GM19351 (cell line): Measurements from ENCODE around the gene PHACTR1.

Experiments
- ATAC-seq: cut with Tn5 transposase; IDR thresholded peaks from one replicate; pipeline ENCODE4 v1.9.1; 2021; ENCODE audit warnings: mild to moderate bottlenecking, moderate library complexity; ENCODE audit not compliant: unreplicated experiment

Gene PHACTR1

DNA sequence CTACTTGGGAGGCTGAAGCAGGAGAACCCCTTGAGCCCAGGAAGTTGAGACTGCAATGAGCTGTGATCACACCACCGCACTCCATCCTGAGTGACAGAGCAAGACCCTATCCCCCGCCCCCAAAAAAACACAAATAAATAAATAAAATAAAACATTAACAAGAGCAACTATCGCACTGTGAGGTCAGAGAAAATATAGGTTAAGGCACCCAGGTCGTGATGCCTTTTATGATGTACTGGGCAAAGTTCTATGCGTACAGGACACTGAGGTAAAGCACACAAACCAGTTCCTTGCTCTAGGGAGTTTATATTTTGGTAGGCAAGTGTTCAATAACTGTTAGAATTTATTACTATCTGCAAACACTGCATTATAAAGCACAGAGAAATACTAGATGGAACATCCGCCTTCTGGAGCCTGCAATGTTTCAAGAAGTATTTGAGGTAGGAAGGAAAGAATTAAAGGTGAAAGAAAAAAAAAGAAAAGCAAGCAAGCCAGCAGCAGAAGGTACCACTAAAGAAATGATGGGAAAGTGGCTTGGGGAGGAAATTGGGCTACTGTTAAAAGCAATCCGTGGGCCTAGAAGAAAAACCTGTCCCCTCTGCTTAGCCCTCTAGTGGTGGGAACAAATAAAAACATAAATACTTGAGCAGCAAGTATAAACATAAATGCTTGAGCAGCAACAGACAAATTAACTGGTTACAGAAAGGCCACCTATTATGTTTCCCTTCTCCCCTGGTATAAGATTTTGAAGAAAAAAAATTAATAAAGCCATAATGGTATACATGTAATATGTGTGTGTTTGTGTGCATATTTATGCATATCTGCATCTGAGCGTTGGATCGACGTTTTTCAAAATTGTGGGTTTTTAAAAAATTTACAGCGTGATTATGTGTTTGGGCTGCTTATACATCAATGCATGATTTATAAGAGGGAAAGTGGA is 128.0 kb downstream of the PHACTR1 start:
- no peak for ATAC-seq

DNA sequence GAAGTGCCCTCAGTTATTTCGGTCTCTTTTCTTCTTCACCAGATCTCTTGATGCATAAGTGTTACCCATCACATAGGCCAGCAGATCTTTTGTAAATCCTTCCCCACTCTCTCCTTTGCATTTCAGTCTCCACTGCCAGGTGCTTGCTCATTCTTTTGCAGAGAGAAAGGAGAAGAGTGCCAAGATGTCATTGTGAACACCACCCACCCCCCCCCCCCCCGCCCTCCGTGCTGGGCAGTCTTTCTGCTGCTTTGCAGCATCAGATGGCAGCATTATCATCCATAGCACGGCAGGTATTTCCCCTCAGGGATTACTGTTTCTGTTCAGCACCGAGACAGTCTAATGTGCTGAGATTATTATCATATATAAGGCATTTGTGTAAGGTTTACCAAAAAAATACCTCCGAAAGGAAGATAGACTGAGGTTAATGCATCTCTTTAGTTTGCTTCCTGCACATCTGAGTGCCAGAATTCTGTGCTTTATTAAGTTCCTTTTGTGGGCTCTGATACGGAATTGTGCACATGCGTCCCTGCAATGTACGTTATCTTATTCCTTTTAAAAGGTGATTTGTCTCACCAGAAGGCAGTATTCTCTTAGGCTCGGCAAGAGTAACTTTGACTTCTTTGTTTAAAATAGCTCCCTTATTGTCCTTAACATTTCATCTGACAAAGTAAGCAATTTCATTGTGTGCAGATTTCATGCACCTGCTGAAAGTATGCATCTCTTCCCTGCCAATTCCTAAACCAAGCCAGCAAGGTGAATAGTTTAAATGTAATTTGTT is 128.8 kb downstream of the PHACTR1 start:
- ATAC-seq = no peak

DNA sequence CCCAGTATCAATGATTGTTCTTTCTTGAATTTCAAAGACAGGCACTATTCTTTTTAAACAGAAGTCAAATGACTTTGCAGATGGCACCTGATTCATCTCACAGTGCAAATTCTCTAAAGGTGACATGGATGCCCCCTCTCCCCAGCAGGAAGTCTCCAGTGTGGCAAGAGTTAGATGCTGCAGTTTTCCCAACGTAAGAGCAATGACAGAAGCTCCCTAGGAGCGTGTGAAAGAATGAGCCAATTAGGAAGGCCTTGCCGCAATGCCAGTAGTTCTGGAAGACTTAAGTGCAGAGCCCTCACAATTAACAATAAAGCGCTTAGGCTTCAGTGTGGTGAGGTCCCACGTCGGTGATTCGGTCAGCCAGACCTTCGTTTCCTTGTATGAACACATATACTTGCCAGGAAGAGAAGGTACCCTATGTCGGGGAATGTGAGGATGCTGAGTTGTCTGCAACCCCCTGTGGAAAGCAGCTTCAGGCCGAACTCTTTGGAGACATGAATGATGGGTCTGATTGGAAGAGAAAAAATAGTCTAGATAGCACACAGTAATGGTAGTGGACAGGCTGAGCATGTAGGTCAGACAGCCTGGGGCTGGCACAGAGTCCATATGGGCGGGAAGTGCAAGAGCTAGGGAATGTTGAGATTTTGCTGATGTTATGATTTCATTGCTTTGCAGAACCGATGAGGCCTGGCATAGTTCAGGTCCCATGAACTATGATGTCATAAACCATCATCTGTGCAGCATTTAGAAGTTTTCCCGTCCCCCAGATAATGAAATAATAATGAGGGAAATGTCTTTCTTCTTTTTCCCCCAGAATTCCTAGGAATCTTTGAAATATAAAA is 132.6 kb downstream of the PHACTR1 start:
- no peak for ATAC-seq

DNA sequence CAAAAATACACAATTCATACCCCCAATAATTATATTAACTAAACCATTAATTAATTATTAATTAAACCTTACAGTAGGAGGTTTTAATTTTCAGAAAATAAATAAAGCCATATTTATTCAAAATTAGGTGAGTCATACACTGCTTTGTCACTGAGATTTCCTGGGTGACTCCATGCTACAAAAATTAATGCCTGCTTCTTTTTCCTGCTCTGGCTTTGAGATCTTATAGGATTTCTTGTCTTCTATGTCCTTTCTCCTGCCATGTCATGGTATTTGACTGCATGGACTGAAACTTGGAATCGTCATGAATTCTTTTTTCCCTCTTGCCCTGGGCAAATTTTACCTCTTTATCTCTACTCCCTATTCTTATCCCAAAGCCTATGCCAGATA is 133.2 kb downstream of the PHACTR1 start:
- ATAC-seq = no peak

DNA sequence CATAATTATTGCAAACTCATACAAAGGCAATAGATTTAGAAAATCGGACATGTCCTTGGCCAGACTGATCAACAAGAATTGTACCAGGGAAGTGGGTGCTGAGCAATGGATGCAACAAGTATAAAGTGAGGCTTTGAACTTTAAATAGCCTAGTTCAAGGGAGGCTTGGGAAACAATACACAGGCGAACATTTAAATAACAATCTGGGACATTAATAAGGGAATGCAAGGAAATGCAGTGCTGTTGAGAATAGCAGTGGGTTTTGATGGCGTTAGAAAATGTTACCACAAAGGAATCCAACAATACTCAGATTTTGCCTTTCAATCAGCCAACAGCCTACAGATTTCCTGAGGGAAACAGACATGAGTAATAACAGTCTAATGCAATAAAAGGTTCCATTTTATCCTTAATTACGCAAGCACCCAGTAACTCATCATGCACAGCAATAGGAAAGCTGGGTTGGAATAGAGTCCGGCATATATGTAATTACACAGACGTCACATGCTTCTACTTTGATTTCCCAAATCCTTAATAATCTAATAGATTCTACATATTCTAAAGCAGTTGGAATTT is 134.6 kb downstream of the PHACTR1 start:
- no peak for ATAC-seq

DNA sequence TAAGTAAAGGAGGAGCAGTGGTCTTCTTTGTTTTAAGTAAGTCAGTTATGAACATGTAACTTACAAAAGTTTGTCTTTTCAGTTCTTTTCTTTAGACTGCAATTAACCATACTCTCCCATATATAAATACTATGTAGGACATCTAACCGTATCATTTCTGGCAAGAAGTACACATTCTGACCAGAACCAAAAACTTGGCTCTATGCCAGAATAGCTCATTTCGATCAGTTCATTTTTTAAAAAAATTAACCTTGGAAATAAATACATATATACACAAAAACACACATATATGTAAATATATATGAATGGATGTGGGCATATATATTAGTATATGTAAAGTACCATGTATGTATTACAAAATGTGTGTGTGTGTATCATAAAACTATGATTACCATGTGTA is 145.0 kb downstream of the PHACTR1 start:
- no peak for ATAC-seq

DNA sequence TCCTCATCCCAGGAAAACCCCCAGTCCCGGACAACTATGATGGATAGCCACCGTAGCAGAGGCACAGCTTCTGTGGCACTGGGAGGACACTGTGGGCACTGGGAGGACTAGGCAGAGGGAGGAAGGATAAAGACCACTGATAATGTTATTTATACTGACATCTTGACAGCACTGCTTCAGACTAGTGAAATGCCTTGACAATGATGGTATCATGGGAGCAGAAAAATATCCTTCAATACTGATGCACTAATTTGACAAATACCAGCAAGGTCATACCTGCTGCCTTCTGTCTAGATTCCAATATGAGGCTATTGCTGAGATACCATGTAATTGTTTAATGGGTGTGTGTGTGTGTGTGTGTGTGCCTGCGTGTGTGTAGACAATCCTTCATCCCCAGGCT is 148.6 kb downstream of the PHACTR1 start:
- no peak for ATAC-seq

DNA sequence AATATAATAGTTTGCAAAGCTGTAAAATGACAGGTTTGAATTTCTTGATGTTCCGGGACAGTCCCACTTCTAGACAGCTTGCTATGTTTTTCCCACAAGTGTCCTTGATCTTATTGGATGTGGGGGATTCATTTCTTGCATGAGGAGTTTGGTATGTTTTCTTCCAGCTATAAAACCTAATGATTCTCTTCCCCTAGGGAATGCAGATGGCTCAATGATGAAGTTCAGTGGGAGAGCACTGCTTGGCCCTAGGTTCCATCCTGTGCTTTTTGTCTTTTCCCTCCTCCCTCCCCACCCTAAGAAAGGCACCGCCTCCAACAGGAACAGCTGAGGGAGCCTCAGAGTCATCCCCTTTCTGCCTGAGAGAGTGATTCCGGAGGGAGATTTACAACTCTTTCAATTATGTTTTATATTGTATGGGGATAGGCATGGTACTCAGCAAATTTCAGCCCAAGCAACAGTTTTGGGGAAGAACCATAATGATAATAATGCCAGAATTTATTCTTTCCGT is 149.2 kb downstream of the PHACTR1 start:
- ATAC-seq = no peak

DNA sequence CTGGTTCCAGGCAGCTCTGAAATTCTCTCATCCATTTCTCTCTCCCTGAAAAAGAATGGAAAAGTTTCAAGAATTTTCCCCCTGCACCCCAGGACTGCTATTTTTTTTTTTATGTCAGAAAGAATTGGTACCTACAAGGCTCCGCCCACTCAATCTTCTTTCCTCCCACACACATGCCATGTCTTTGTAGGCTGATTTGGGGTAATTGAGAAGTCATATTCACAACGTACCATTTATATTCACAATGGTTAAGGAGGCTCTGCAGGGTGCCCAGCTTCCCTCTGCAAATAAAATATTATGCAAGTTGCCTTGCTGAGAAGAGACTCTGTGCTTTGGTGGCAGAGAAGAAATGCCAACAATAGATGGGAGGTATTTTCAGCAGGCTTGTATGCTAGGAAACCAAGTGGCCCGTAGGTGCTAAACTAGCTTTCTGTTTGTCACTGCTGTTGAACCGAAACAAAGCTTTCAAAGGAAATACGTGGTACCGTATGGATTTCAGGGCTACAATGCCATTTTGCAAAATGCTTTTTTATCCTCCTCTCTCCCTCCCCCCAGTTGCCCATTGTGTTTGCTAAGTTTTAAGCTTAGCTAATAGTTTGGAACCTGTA is 150.0 kb downstream of the PHACTR1 start:
- no peak for ATAC-seq

DNA sequence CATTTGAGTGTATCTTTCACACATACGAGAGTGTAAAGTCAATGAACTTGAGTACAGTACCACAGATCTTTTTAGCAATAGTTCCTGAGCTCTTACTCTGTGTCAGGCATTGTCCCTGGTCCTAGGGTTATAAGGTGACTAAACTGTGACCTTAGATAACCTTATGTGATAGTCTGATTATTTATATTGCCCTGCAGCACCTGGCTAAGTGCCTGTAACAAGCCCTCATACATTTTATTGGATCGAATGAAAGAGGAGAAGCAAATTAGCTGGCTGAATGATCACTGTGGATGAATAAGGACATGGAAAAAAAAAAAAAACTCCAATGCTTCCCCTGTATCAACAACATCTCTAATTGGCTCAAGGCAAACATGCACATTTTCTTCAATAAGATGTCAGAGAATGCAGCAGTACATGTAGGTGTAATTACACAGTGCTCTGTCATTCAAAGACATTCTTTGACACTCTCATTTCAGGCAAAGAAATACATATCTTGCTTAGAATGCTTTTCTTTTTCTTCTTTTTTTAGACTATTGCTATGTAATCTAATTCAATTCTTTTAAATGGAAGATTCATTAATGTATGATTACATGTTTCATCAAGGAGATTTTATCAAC is 153.4 kb downstream of the PHACTR1 start:
- ATAC-seq = no peak

DNA sequence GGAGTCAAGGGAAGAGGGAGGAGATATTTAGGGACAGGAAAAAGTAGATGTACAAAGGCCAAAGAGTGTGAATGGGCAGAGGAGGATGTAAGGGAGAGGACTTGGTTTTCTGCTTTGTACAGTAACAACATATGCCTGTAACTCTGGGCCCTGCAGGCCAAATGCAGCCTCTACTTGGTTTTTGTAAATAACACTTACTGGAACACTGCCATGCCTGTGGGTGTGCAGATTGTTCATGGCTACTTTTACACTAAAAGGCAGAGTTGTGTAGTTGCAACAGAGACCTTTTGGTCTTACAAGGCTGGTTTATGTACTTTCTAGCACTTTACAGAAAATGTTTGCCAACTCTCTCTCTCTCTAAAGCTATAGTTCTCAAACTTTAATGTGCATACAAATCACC is 157.1 kb downstream of the PHACTR1 start:
- no peak for ATAC-seq

DNA sequence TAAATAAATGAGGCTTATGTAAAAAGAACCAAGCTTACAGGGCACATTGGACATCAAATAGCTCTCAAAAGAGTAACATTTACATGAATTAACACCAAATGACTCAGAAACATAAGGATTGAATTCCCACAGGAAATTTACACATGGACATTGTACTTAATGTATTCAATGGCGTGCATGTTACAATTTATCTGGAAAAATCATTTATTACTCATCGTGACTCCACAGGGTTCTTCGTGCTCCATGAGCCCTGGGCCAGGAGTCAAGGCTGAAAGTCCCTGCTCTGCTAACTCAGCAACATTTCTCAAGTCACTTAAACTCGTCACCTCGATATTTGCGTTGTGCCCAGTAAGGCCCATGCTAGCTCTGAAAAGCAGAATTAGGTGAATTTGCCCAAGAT is 158.5 kb downstream of the PHACTR1 start:
- ATAC-seq = no peak

DNA sequence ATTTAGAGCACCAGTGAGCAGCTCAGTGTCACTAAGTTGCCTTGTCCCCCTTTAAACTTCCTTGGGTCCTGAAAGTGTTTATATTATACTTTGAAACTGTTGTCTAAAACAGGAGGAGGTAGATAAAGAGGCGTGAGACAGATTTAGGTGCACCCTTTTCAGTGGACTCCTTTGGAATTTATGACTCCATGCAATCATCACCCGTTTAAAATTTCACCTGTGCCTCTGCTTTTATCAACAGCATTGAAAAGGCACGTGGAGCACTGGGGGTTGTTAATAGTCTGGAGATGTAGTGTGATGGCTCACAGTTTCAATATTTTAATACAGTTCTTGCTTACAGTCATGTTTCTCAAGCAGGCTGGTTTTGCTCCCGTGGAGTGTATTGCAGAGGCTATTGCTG is 162.2 kb downstream of the PHACTR1 start:
- ATAC-seq = no peak

DNA sequence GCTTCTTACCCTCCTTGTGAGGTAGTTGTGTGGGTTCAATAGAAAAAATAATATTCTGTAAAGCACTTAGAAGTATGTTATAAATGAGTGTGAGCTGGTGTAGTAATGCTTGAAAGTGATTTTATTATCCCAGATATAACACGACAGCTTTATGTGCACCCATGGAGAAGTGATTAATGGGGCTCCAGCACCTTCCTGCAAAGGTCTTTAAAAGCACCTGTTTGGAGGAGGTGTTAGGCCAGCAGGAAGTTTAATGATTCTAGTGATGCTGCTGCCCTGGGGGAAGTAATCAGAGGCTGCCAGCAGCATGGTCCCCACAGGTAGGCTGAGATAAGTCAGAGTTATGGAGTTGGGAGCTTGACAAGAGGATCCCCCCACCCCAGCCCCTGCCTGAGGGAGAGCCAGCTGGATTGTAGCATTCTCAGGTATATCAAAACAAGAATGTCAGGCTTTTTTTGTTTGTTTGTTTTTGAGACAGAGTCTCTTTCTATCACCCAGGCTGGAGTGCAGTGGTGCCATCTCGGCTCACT is 166.3 kb downstream of the PHACTR1 start:
- ATAC-seq = no peak

DNA sequence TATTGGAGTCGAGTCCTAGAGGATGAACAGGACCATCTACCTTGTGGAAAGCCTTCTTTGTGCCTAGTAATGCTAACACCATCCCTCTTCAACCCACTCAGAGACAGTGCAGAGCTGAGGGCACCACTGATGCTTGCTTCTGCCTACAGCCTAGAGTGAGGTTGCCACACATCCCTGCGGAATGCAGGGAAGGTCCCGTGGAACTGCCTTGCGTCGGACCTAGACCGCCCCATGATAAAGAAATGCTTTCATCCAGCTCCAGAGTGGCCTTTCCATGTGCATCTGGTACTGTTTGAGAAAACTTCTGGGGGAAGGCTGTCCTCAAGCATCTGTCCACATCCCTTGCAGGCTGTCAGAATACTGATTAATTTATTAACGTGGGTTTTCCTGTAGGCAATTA is 168.4 kb downstream of the PHACTR1 start:
- no peak for ATAC-seq

DNA sequence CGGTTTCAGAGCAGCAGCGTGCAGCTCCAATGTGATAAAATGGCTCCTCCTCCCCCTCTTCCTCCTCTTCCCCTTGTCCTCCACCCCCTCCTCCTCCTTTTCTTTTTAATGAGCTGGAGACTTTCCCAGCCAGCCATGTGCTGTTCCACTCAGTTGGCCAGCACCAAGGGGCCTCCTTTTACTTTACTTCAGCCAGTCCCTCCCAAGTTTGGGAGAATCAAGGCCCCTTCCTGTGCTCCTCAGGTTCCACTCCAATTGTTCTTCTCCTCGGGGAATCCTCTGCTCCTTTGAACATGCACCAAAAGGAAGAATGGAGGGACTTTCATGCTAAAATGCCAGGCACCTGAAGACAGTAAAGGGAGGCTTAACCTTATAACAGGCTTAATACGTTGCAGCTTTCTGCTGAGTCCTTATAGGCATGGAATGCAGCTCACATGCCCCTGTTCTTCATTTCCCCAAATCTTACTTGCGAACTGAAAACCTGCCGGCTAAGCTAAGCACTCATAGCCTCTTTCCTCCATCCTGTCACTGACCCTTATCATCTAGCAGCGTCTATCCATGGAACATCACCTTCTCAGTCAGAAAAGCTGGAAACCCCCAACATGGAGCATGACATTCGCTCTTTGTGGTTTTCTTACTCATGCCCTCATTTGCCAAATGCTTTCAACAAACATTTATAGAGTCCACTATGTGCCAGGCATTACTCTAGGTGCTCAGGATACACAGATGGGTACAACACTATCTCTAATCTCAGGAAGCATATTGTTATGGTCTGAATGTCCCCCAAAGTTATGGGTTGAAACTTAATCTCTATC is 170.6 kb downstream of the PHACTR1 start:
- no peak for ATAC-seq

DNA sequence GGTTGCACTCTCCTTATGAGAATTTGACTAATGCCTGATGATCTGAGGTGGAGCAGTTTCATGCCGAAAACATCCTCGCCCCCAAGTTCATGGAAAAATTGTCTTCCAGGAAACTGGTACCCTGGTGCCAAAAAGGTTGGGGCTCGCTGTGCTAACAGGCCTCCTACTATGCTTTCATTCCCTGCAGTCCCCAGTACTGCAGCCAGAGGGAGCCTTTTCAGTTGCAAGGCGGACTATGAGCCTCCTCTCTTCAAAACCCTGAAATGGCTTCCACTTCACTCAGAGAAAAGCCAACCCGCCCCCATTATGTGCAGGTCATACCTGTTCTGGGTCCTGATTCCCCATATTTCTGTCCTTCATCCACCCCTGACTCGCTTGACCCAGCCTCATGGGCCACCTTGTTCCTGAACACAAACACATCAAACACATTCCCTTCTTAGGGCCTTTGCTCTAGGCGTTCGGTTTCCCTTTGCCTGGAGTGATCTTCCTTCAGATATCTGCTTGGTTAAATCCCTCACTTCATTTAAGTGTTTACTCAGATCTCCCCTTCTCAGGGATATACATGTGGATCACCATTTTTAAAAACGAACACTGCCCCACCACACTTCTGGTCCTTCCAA is 173.7 kb downstream of the PHACTR1 start:
- no peak for ATAC-seq

DNA sequence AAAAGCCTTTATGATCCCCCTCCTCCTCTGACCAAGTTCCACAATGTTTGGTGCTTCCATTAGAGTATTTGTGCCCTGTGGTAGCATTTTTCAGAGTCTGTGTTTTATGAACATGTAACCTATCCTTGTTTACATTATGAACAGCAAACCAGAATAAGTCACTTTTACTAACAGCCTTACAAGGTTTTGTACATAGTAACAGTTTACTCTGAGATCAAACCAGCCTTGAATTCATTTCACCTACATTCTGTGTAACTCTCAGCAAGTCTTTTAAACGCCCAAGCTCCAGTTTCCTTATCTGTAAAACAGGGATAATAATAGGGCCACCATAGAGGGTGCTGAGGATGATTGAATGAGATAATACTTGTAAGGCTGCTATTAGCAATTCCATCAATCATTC is 175.0 kb downstream of the PHACTR1 start:
- no peak for ATAC-seq
